Measurements from ENCODE around the gene ALG11. TPM values are rescaled to one million over a fixed set of nuclear protein-coding genes. Genes with fewer than 3 reads are reported as not detected.
A peak's percentile ranks its signal among the peaks of the same experiment; 100 is the strongest.
"Not testable (repeated sequence)": the region's sequence is repeated elsewhere in the genome, so short reads cannot be mapped to it uniquely, and the experiment has no call there.

Gene ALG11
- total RNA-seq, 1 donor from 2014 or later: 49.2 TPM

DNA sequence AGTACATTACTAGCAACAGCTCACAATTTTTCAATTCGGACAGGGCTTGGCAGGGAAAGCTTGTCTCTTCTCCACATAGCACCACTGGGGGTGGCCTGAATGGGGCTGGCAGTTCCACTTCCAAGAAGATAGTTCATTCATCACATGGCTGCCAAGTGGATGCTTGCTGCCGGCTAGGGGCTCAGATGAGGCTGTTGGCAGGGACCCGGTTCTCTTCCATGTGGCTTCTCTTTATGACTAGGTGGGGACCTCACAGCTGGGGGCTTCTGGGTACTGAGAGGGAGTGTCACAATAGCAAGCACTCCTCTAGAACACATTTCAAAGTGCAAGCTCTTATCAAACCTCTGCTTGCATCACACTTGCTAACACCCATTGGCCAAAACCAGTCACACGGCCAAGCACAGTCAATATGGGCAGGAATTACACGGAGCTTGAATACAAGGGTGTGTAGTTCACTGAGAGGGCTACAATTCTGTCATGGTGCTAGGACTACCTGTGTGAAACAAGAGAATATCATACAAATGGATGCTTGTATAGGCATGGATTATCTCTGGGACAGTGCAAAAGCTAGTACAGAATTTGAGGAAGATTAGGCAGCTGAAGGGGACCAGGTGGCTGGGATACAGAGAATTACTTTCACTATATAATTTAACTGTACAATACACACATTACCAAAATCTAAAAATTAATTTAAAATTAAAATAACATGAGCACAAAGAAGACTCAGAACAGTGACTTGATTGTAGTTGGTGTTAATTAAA lies 33.2 kb upstream of the ALG11 start:
- no peak overlapping the region for H3K27ac Mint-ChIP-seq (ENCODE audit: unreplicated experiment)
- no peaks in the 10 kb centered on the region for H3K36me3 Mint-ChIP-seq (ENCODE audit: low read depth)
- no peak for DNase-seq (ENCODE audit: low spot score)
- TF ChIP-seq CTCF (IDR thresholded peaks at IDR 0.05): no peak
- H3K9me3 Mint-ChIP-seq (ENCODE audit: low read depth): peaks cover 2% of the 10 kb centered on the region
- no peaks in the 10 kb centered on the region for H3K27me3 Mint-ChIP-seq (ENCODE audit: low read depth)
- peaks cover 29% of the 10 kb centered on the region for H3K4me1 Mint-ChIP-seq (ENCODE audit: low read depth)
- H3K4me3 Mint-ChIP-seq (ENCODE audit: unreplicated experiment): no peak overlapping the region

DNA sequence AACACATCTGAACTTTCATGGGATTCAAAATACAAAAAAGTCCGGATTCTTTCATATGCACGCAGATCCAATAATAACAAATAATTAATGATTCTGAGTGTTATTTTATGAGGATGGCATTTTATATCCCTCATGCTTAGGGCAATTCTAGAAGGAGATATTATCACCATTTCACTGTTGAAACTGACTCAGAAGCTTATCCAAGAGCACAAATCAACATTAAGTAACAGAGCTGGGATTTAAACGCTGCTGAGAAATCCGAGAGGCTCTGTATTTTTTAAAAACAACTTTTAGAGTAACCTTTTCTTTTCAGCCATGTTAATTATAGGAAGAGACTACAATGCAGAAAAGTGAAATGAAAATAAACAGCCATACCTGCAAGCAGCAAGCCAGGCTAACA lies 31.3 kb upstream of the ALG11 start:
- no peak for DNase-seq (ENCODE audit: low spot score)
- H3K4me1 Mint-ChIP-seq (ENCODE audit: low read depth): peaks cover 29% of the 10 kb centered on the region
- no peak for TF ChIP-seq CTCF (IDR thresholded peaks at IDR 0.05)
- H3K27me3 Mint-ChIP-seq (ENCODE audit: low read depth): no peaks in the 10 kb centered on the region
- H3K4me3 Mint-ChIP-seq (ENCODE audit: unreplicated experiment): peak overlapping the region; percentile 27
- peaks cover 6% of the 10 kb centered on the region for H3K36me3 Mint-ChIP-seq (ENCODE audit: low read depth)
- H3K9me3 Mint-ChIP-seq (ENCODE audit: low read depth): peaks cover 16% of the 10 kb centered on the region
- H3K27ac Mint-ChIP-seq (ENCODE audit: unreplicated experiment): peak overlapping the region; percentile 85

- Mint-ChIP-seq H3K4me3 (ENCODE audit: unreplicated experiment) (peak overlapping the region; percentile 27), H3K27me3 (ENCODE audit: low read depth) (no peaks in the 10 kb centered on the region), H3K27ac (ENCODE audit: unreplicated experiment) (peak overlapping the region; percentile 85), H3K36me3 (ENCODE audit: low read depth) (peaks cover 8% of the 10 kb centered on the region), H3K9me3 (ENCODE audit: low read depth) (peaks cover 16% of the 10 kb centered on the region), H3K4me1 (ENCODE audit: low read depth) (peaks cover 29% of the 10 kb centered on the region)
- no peak for TF ChIP-seq CTCF (IDR thresholded peaks at IDR 0.05)
- DNase-seq (ENCODE audit: low spot score): no peak
Measured at GRCh38 chr13:51981355-51981754, 30.8 kb upstream of the ALG11 start.

DNA sequence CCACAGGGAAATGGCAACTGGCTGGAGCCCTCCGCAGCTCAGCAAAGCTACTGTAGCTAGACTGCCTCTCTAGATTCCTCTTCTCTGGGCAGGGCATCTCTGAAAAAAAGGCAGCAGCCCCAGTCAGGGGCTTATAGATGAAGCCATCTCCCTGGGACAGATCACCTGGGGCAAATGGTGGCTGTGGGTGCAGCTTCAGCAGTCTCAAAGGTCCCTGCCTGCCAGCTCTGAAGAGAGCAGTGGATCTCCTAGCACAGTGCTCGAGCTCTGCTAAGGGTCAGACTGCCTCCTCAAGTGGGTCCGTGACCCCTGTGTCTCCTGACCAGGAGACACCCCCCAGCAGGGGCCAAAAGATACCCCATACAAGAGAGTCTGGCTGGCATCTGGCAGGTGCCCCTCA lies 28.9 kb upstream of the ALG11 start:
- H3K27ac Mint-ChIP-seq (ENCODE audit: unreplicated experiment): not testable (repeated sequence)
- H3K4me1 Mint-ChIP-seq (ENCODE audit: low read depth): peaks cover 26% of the 10 kb centered on the region

GRCh38 chr13:51984904-51985303 lies 27.3 kb upstream of the ALG11 start:
- H3K9me3 Mint-ChIP-seq (ENCODE audit: low read depth): peaks cover 31% of the 10 kb centered on the region

More for the DNA sequence above, 28.9 kb upstream of the ALG11 start:
- not testable (repeated sequence) for H3K27me3 Mint-ChIP-seq (ENCODE audit: low read depth); H3K4me3 Mint-ChIP-seq (ENCODE audit: unreplicated experiment); DNase-seq (ENCODE audit: low spot score)
- peaks cover 11% of the 10 kb centered on the region for H3K36me3 Mint-ChIP-seq (ENCODE audit: low read depth)
- H3K9me3 Mint-ChIP-seq (ENCODE audit: low read depth): peaks cover 31% of the 10 kb centered on the region

GRCh38 chr13:51988988-51989618 lies 23.1 kb upstream of the ALG11 start:
- H3K36me3 Mint-ChIP-seq (ENCODE audit: low read depth): peaks cover 9% of the 10 kb centered on the region
- no peaks in the 10 kb centered on the region for H3K4me1 Mint-ChIP-seq (ENCODE audit: low read depth)
- TF ChIP-seq CTCF (IDR thresholded peaks at IDR 0.05): no peak
- no peak overlapping the region for H3K4me3 Mint-ChIP-seq (ENCODE audit: unreplicated experiment)
- no peak overlapping the region for H3K27ac Mint-ChIP-seq (ENCODE audit: unreplicated experiment)
- H3K9me3 Mint-ChIP-seq (ENCODE audit: low read depth): peaks cover 28% of the 10 kb centered on the region
- no peak for DNase-seq (ENCODE audit: low spot score)
- H3K27me3 Mint-ChIP-seq (ENCODE audit: low read depth): no peaks in the 10 kb centered on the region

More at GRCh38 chr13:51984904-51985303, 27.3 kb upstream of the ALG11 start:
- Mint-ChIP-seq H3K36me3 (ENCODE audit: low read depth) (peaks cover 11% of the 10 kb centered on the region), H3K4me1 (ENCODE audit: low read depth) (peaks cover 24% of the 10 kb centered on the region)
- not testable (repeated sequence) for DNase-seq (ENCODE audit: low spot score); H3K4me3 Mint-ChIP-seq (ENCODE audit: unreplicated experiment); H3K27ac Mint-ChIP-seq (ENCODE audit: unreplicated experiment); H3K27me3 Mint-ChIP-seq (ENCODE audit: low read depth)
